GM19035 (cell line): Measurements from ENCODE around the gene CLCN6.

Source experiments
- ATAC-seq: cut with Tn5 transposase; IDR thresholded peaks from one replicate; pipeline ENCODE4 v1.9.1; 2021; ENCODE audit not compliant: unreplicated experiment

The CLCN6 gene

GRCh38 chr1:11805422-11806306 is at the start of gene CLCN6, which contains the start of gene MTHFR:
TSS of gene CLCN6 (plus strand) at chr1:11806191. CDS start at chr1:11806263, 72 bp downstream.
TSS of gene MTHFR (minus strand) at chr1:11805964. CDS start at chr1:11803116, 2,848 bp downstream.
- peak; percentile 86 for ATAC-seq

GRCh38 chr1:11757047-11757446 is 48.9 kb upstream of the CLCN6 start:
- ATAC-seq, result no peak

- ATAC-seq, result no peak
These were observed 46.2 kb upstream of the CLCN6 start for GRCh38 chr1:11759791-11760190.

GRCh38 chr1:11761285-11761684 is 44.7 kb upstream of the CLCN6 start:
- no peak for ATAC-seq

GRCh38 chr1:11761988-11762406 is 44.0 kb upstream of the CLCN6 start, which contains the start of gene C1orf167:
TSS of gene C1orf167 (plus strand) at chr1:11762193. CDS start at chr1:11764401, 2,208 bp downstream.
- no peak for ATAC-seq

GRCh38 chr1:11764115-11764514 is 41.9 kb upstream of the CLCN6 start:
- ATAC-seq, result no peak

GRCh38 chr1:11764519-11764918 is 41.5 kb upstream of the CLCN6 start:
- no peak for ATAC-seq

GRCh38 chr1:11765661-11766428 is 40.1 kb upstream of the CLCN6 start:
- no peak for ATAC-seq

- no peak for ATAC-seq
These were observed 39.6 kb upstream of the CLCN6 start for GRCh38 chr1:11766429-11766776.

- ATAC-seq, result no peak
These were observed 37.9 kb upstream of the CLCN6 start for GRCh38 chr1:11767922-11768704.

GRCh38 chr1:11768821-11769220 is 37.2 kb upstream of the CLCN6 start:
- ATAC-seq, result no peak

- ATAC-seq, result no peak
These were observed 36.7 kb upstream of the CLCN6 start for GRCh38 chr1:11769274-11769673.

- ATAC-seq, result no peak
These were observed 36.0 kb upstream of the CLCN6 start for GRCh38 chr1:11770011-11770410.

- no peak for ATAC-seq
These were observed 34.4 kb upstream of the CLCN6 start for GRCh38 chr1:11771481-11772043.

- ATAC-seq, result no peak
These were observed 33.5 kb upstream of the CLCN6 start for GRCh38 chr1:11772458-11772857.

- ATAC-seq, result no peak
These were observed 31.2 kb upstream of the CLCN6 start for GRCh38 chr1:11774753-11775152.

- no peak for ATAC-seq
These were observed 28.2 kb upstream of the CLCN6 start for GRCh38 chr1:11777658-11778322.

GRCh38 chr1:11778336-11778735 is 27.7 kb upstream of the CLCN6 start:
- ATAC-seq, result no peak

- ATAC-seq, result no peak
These were observed 27.0 kb upstream of the CLCN6 start for GRCh38 chr1:11778844-11779623.
